ENCODE results near the gene KCNIP4.

The KCNIP4 gene

GRCh38 chr4:21898101-21898500 lies 50.5 kb downstream of the KCNIP4 start:
- DNase-seq, result no peak

GRCh38 chr4:21896767-21897166 lies 51.8 kb downstream of the KCNIP4 start:
- no peak for DNase-seq

- DNase-seq, result no peak
Observed at GRCh38 chr4:21893136-21893535, 55.4 kb downstream of the KCNIP4 start.

GRCh38 chr4:21890231-21890630 lies 58.3 kb downstream of the KCNIP4 start:
- DNase-seq, result no peak

- no peak for DNase-seq
Observed at GRCh38 chr4:21888195-21888976, 60.2 kb downstream of the KCNIP4 start.

- DNase-seq, result no peak
Observed at GRCh38 chr4:21887481-21887880, 61.1 kb downstream of the KCNIP4 start.

GRCh38 chr4:21885770-21886169 lies 62.8 kb downstream of the KCNIP4 start:
- DNase-seq, result no peak

- no peak for DNase-seq
Observed at GRCh38 chr4:21885241-21885640, 63.3 kb downstream of the KCNIP4 start.

GRCh38 chr4:21884615-21885014 lies 64.0 kb downstream of the KCNIP4 start:
- DNase-seq, result no peak

- no peak for DNase-seq
Observed at GRCh38 chr4:21882051-21882839, 66.3 kb downstream of the KCNIP4 start.

- DNase-seq, result no peak
Observed at GRCh38 chr4:21879187-21879586, 69.4 kb downstream of the KCNIP4 start.

- DNase-seq, result no peak
Observed at GRCh38 chr4:21876711-21877110, 71.9 kb downstream of the KCNIP4 start.

GRCh38 chr4:21873145-21873544 lies 75.4 kb downstream of the KCNIP4 start:
- DNase-seq, result no peak

- no peak for DNase-seq
Observed at GRCh38 chr4:21872101-21872500, 76.5 kb downstream of the KCNIP4 start.

GRCh38 chr4:21869978-21870745 lies 78.4 kb downstream of the KCNIP4 start:
- no peak for DNase-seq

GRCh38 chr4:21864686-21865085 lies 83.9 kb downstream of the KCNIP4 start:
- DNase-seq, result no peak

GRCh38 chr4:21862917-21863316 lies 85.7 kb downstream of the KCNIP4 start:
- DNase-seq, result no peak

- DNase-seq, result no peak
Observed at GRCh38 chr4:21858971-21859370, 89.6 kb downstream of the KCNIP4 start.

GRCh38 chr4:21856754-21857153 lies 91.8 kb downstream of the KCNIP4 start:
- no peak for DNase-seq

GRCh38 chr4:21856301-21856700 lies 92.3 kb downstream of the KCNIP4 start:
- DNase-seq, result no peak

- DNase-seq, result no peak
Observed at GRCh38 chr4:21849077-21849476, 99.5 kb downstream of the KCNIP4 start.

GRCh38 chr4:21848021-21848420 lies 100.6 kb downstream of the KCNIP4 start:
- DNase-seq, result no peak

GRCh38 chr4:21845663-21846062 lies 102.9 kb downstream of the KCNIP4 start:
- DNase-seq, result no peak

GRCh38 chr4:21835712-21836111 lies 112.9 kb downstream of the KCNIP4 start:
- DNase-seq, result no peak

Measured in NCI-H146 (cell line).